Omental fat pad (tissue), 4 donors: ENCODE results near the gene MYCL. TPM values are rescaled to one million over a fixed set of nuclear protein-coding genes. Genes with fewer than 3 reads are reported as not detected.
A peak's percentile ranks its signal among the peaks of the same experiment; 100 is the strongest.

Experiments used
- ATAC-seq: fragments of 150-250 bp; one replicate; pipeline ENCODE4 v1.9.1; 2016; ENCODE audit warnings: mild to moderate bottlenecking, moderate library complexity; ENCODE audit not compliant: low FRiP score
- DNase-seq: peaks from one replicate; pipeline ENCODE4 v3.0.0-alpha.2; 2019; ENCODE audit warnings: low spot score
- total RNA-seq, 4 donors: library from RNA; depleted of rRNA; stranded (reverse); fragments of >200 nt; gene quantifications; one replicate each; pipeline ENCODE4 v1.1.0, GENCODE V29; 2016
- TF ChIP-seq, protein P1 (sequence below), 3 donors: fragments of 450-650 bp; IDR thresholded peaks; one replicate each; pipeline ENCODE4 v1.5.1; 2016 to 2017; ENCODE audit warnings: antibody characterized with exemption in 3 of 3, mild to moderate bottlenecking in 3 of 3, moderate library complexity in 2 of 3

MYCL gene
- total RNA-seq, 4 donors from 2014 or later, result 0.31 to 1.3 TPM; not detected in 2

DNA sequence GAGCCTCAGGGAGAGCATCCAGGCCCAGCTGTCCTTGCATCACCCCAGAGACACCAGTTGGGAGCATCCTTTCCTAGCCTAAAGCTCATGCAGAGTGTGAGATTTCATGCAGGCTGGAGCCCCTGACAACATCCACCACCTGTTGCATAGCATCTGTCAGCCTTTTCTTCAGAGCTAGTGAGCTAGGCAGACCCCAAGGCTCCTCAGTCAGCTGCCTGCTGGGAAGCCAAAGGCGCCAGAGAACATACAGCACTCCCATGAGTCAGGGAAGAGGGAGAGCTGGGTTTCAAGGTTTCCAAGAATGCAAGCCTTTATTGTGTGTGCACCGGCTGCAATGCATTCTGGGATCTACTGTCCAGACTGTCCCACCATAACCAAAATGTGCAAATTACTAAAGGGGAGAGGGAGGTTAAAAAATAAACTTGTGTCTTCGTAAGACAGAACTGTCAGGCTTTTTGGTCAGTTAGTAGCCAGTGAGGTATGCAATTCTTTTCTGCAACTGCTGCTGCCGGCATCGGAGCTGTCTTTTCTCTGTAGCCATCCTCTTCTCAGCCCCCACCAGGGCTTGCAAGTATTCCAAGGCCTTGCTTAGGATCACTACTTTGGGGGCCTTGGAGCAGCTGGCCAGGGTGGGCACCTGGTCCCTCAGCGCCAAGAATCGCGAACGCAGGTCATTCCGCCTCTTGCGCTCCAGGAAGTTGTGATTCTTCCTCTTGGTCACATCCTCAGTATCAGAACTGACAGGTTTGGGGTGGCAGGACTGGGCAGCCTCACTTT is 4.6 kb downstream of the MYCL start:
- DNase-seq (no peak), ATAC-seq (no peak)
- TF ChIP-seq, protein P1, sequence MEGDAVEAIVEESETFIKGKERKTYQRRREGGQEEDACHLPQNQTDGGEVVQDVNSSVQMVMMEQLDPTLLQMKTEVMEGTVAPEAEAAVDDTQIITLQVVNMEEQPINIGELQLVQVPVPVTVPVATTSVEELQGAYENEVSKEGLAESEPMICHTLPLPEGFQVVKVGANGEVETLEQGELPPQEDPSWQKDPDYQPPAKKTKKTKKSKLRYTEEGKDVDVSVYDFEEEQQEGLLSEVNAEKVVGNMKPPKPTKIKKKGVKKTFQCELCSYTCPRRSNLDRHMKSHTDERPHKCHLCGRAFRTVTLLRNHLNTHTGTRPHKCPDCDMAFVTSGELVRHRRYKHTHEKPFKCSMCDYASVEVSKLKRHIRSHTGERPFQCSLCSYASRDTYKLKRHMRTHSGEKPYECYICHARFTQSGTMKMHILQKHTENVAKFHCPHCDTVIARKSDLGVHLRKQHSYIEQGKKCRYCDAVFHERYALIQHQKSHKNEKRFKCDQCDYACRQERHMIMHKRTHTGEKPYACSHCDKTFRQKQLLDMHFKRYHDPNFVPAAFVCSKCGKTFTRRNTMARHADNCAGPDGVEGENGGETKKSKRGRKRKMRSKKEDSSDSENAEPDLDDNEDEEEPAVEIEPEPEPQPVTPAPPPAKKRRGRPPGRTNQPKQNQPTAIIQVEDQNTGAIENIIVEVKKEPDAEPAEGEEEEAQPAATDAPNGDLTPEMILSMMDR (IDR thresholded peaks at IDR 0.05), result no peak

DNA sequence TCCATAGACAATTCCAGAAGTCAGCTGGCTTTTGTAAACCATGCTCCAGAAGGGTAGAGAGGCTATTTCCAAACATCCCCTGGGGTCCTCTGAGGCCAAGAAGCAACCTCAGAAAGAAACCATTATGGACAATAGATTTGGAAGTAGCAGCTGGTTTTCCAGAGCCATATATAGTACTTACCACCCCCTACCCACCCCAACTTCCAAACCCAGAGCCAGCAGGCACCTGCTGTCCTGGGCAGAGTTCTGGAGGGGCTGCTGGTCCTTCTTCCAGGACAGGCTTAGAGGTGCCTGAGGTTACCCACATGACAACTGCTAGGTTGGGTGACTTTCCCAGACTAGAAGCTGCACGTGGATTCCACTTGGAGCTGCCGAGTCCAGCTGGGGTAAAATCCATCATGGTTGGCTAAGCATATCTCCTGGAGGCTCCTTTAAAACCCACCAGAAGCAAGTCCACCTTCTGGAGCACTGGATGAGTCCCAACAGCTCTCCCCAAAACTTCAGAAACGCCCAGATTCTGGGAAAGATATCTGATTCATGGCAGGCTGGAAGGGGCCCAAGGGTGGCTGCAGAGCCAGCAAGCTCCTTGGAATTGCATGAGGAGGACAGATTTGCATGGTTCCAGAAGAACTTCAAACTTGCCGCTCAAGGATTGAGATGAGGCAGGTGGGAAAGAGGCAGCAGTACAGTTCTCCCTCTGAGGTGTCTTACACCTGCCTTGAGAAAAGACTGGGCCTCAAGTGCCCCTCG is 5.8 kb downstream of the MYCL start:
- no peak for ATAC-seq
- DNase-seq, result no peak
- TF ChIP-seq, protein P1 (IDR thresholded peaks at IDR 0.05), result no peak

DNA sequence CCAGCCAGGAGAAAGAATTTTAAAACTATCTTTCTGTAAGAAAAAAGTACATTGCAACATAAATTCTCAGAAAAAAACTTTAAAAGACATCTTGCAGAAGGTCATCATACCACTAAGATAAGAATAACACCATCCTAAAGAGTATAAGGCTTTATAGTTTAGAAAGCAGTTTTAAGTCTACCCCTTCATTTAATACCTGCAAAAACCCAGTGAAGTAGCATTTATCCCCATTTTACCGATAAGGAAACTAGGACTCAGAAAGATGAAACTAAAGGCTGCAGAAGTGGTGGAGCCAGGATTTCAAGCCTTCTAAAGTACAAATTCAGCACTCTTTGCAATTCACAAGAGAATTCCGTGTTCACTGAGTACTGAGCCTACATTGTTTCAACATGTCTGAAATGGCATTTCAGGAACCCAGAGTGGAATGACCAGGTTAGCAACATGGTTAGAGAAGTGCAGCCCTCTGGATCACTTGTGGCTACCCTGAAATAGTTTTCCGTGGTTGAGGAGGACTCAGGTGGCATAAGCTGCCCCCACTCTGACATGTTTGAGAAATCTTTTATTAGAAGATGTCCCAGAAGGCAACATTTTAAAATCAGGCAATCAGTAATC is 6.7 kb downstream of the MYCL start:
- ATAC-seq (no peak), DNase-seq (no peak)
- TF ChIP-seq, protein P1 (IDR thresholded peaks at IDR 0.05), result no peak

DNA sequence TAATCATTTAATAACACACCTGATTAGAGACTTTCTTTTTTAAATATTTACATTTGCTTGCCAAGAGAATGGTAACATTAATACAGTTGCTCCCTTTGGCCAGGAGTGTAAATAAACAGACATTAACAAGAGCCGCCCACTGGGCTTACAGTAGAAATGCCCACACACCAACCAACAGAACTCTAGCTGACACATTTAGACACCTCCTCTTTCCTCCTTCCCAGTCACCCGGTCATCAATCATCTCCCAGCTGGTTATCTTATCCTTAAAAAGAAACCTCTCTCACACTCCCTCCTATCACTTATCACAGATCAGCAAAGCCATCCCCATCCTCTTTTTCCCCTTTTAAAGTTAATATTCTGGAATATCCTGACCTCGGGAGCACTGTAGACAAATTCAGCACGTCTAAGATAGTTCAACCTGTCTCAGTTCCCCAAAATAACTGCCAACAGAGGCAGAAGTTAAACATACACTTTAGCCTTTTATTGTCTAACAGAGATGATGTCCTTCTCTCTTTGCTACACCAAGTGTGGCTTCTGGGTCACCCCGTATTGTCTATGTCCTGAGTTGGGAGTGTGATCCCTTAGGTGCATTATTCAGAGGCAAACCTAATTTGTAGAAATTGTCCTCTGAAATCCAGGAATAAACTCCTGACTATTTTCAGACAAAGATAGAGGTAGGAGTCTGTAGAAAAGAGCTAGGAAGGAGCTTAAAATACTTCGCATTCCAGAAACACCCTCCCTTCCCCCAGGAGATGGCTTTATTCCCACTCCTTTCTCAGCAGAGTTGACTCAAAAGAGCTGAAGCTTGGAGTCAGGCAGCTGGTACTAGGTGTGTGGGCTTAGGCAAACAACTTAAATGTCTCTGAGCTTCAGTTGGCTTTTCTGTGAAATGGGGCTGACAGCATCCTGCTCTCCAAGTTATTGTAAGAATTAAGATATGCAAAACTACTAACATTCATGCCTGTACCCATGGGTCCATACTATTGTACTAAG is 8.8 kb downstream of the MYCL start:
- peak; percentile 90 for ATAC-seq

DNA sequence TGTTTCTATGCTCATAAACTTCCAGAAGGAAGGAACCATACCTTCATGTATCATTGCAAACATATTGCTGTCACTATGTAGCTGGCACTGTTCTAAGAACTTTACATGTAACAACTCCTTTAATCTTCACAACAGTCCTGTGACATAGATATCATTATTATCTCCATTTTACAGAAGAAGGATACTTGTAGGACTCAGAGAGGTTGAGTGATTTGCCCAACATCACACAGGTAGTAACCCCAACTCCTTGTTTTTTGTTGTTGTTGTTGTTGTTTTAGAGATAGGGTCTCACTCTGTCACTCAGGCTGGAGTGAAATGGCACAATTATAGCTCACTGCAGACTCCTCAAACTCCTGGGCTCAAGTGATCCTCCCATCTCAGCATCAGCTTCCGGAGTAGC is 10.8 kb downstream of the MYCL start:
- ATAC-seq, result no peak
- TF ChIP-seq, protein P1 (IDR thresholded peaks at IDR 0.05), result no peak

More for the DNA sequence above, 8.8 kb downstream of the MYCL start:
- TF ChIP-seq, protein P1 (IDR thresholded peaks at IDR 0.05), result no peak
- no peak for DNase-seq

DNA sequence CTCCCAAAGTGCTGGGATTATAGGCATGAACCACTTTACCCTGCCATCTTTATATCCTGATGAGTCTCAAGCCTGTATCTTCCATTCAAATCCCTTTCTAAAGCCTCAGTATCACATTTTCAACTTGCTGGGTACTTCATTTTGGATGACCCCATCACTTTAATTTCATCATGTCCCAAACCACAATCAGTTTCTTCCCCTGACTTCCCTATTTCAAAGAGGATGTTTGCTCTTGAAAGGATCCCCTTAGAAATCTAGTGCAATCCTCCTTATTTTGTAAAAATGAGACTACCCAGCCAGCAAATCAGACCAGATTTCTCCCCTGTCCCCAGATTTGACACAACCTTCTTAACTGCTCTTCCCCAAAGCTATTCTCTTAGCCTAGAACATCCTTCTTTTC is 11.4 kb downstream of the MYCL start:
- DNase-seq, result no peak
- ATAC-seq, result no peak

More for the DNA sequence above, 10.8 kb downstream of the MYCL start:
- no peak for DNase-seq

More for the DNA sequence above, 11.4 kb downstream of the MYCL start:
- TF ChIP-seq, protein P1 (IDR thresholded peaks at IDR 0.05), result no peak
